ENCODE results near the gene MDM2.

DNA sequence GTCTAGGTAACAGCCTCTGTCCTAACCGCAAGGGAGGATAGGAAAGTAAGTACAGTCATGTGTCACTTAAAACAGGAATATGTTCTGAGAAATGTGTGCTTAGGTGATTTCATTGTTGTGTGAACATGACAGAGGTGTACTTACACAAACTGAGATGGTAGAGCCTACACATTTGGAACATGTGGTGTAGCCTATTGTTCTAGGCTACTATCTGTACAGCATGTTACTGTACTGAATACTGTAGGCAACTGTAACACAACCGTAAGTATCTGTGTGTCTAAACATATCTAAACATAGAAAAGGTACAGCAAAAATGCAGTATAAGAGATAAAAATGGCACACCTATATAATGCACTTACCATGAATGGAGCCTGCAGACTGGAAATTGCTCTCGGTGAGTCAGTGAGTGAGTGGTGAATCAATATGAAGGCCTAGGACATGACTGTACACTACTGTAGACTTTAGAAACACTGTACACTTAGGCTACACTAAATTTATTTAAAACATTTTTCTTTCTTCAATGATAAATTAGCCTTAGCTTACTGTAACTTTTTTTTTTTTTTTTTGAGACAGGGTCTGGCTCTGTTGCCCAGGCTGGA lies 13.2 kb upstream of the MDM2 start:
- no peak for TF ChIP-seq POLR2AphosphoS5 (IDR thresholded peaks at IDR 0.05; ENCODE audit: borderline replicate concordance, low read depth, low read length)
- TF ChIP-seq EZH2 (IDR thresholded peaks at IDR 0.05) = no peak
- no peak for TF ChIP-seq FOXP2 (optimal IDR thresholded peaks at IDR 0.05; ENCODE audit: control extremely low read depth, extremely low read length, insufficient read depth)
